ENCODE data around the gene MCC.

MCC gene

DNA sequence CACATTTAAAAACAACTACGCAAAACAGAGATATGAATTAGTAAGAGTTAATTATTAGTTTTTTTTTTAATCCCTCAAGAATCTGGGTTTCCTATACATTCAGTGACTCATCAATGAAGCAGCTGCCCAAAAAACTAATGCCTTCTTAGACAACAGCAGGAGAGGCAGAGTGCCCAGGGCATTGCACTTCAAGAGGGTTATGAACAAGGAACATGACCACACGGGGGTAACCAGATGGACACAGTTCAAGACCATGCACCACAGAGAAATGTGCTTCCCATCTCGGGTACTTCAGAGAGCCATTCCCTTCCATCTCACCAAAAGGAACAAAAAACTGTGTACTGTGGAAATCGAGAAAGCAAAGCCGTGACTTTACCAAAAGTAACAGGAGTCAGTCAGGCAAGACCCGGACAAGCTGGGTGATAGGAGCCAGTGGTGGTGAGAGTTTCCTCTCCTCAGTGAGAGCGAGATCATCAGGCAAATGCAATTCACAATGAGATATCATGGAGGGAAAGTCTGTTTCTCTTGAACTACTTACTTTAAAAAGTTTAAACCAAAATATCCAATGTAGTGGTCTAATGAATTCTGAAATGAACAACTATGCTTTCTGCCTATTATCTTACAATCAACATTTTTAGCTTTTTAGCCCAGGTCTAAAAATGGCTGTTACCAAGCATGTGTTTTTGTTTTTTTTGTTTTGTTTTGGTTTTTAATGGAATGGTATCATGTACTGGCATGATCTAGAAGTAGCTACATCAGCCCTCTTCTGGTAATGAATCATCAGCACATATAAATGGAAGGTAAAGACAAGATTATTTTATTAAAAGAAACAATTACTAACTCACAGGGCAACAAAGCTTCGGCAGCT, 245.5 kb downstream of the MCC start:
- TF ChIP-seq CTCF (IDR thresholded peaks at IDR 0.05; ENCODE audit: borderline replicate concordance, insufficient read depth, low read depth, low read length), result no peak

GRCh38 chr5:113240951-113241726, 247.1 kb downstream of the MCC start:
- TF ChIP-seq CTCF (IDR thresholded peaks at IDR 0.05; ENCODE audit: borderline replicate concordance, insufficient read depth, low read depth, low read length), result no peak
- H3K4me3 ChIP-seq (ENCODE audit: low read depth, low read length), result no peak overlapping the region

More for the DNA sequence above, 245.5 kb downstream of the MCC start:
- H3K4me3 ChIP-seq (ENCODE audit: low read depth, low read length), result no peak overlapping the region

- H3K4me3 ChIP-seq (ENCODE audit: low read depth, low read length), result no peak overlapping the region
- no peak for TF ChIP-seq CTCF (IDR thresholded peaks at IDR 0.05; ENCODE audit: borderline replicate concordance, insufficient read depth, low read depth, low read length)
Observed at GRCh38 chr5:113240032-113240431, 248.2 kb downstream of the MCC start.

- TF ChIP-seq CTCF (IDR thresholded peaks at IDR 0.05; ENCODE audit: borderline replicate concordance, insufficient read depth, low read depth, low read length), result no peak
- H3K4me3 ChIP-seq (ENCODE audit: low read depth, low read length), result no peak overlapping the region
Observed at GRCh38 chr5:113237893-113238292, 250.4 kb downstream of the MCC start.

- H3K4me3 ChIP-seq (ENCODE audit: low read depth, low read length), result no peak overlapping the region
- TF ChIP-seq CTCF (IDR thresholded peaks at IDR 0.05; ENCODE audit: borderline replicate concordance, insufficient read depth, low read depth, low read length), result no peak
Observed at GRCh38 chr5:113236536-113237288, 251.5 kb downstream of the MCC start.

- no peak for TF ChIP-seq CTCF (IDR thresholded peaks at IDR 0.05; ENCODE audit: borderline replicate concordance, insufficient read depth, low read depth, low read length)
- no peak overlapping the region for H3K4me3 ChIP-seq (ENCODE audit: low read depth, low read length)
Observed at GRCh38 chr5:113235884-113236283, 252.4 kb downstream of the MCC start.
